HG03159 (cell line): ENCODE measurements around the gene PDF.
A peak's percentile ranks its signal among the peaks of the same experiment; 100 is the strongest.
"Not testable (repeated sequence)": the region's sequence is repeated elsewhere in the genome, so short reads cannot be mapped to it uniquely, and the experiment has no call there.

Experiments
- ATAC-seq: cut with Tn5 transposase; IDR thresholded peaks from one replicate; pipeline ENCODE4 v1.9.1; 2021; ENCODE audit warnings: mild to moderate bottlenecking, moderate library complexity; ENCODE audit not compliant: unreplicated experiment

Gene PDF, protein sequence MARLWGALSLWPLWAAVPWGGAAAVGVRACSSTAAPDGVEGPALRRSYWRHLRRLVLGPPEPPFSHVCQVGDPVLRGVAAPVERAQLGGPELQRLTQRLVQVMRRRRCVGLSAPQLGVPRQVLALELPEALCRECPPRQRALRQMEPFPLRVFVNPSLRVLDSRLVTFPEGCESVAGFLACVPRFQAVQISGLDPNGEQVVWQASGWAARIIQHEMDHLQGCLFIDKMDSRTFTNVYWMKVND

DNA sequence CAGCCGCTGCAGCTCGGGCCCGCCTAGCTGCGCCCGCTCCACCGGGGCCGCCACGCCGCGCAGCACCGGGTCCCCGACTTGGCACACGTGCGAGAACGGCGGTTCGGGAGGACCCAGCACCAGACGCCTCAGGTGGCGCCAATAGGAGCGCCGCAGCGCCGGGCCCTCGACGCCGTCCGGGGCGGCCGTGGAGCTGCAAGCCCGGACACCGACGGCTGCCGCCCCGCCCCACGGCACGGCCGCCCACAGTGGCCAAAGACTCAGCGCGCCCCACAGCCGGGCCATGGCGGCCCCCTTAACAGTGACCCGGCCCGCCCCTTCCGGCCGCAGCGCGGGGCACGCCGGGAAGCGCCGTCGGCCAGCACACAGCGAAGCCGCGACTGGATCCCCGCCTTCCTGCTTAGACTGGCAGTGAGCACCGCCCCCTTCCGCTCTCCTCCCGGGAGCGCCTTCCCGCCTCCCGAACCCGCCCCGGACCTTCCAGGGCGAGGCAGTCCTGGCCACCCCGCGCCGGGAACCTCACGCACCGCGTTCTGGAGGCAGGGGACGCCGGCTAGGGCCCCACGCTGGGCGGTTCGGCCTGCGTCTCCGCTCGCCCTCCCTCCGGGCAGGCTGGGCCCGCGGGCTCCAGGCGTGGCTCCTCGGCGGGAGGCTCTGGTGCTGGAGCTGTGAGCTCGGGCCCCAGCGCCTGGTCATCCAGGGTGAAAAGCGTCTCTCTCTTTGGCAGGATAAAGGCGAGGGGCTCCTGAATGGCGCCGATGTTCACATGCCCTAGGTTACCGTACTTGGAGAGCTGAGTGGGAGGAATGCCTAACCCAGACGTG, at the start of gene PDF:
Gene PDF (minus strand): TSS at position 303 of the 824 bp plus-strand sequence. CDS start 18 bp downstream, at position 285.
- peak; percentile 90 for ATAC-seq

DNA sequence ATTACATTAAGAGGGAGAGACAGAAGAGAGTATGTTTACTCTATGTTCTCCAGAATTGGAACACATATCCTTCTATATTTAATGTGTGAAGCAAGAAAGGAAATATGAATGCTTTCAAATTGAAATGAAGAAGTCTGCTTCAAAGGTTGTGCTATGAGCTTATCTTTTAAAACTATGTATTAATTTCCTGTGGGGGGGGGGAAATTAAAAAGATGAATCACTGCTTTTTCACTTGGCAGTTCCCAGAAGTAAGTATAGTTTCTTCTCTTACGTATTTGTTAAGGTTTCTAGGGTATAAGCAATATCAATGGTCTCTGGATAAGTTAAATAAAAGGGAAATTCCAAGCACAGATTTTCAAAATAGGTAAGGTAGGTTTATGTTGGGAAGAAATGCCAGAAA, 48.4 kb upstream of the PDF start:
- ATAC-seq = no peak

DNA sequence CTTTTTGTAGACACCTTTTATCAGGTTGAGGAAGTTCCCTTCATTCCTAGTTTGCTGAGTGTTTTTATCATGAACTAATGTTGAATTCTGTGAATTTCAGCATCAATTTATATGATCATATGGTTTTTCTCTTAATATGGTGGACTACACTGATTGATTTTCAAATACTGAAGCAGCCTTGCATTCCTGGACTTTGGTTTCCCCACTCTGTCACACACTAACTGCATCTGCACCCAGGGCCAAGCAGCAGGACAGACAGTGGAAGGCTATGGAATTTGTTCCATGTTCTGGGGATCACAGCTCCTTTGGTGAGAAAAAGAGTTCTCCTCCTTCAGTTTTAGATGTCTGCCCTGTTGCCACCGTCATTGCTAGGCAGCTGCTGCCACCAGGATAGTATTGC, 47.6 kb upstream of the PDF start:
- ATAC-seq = no peak

DNA sequence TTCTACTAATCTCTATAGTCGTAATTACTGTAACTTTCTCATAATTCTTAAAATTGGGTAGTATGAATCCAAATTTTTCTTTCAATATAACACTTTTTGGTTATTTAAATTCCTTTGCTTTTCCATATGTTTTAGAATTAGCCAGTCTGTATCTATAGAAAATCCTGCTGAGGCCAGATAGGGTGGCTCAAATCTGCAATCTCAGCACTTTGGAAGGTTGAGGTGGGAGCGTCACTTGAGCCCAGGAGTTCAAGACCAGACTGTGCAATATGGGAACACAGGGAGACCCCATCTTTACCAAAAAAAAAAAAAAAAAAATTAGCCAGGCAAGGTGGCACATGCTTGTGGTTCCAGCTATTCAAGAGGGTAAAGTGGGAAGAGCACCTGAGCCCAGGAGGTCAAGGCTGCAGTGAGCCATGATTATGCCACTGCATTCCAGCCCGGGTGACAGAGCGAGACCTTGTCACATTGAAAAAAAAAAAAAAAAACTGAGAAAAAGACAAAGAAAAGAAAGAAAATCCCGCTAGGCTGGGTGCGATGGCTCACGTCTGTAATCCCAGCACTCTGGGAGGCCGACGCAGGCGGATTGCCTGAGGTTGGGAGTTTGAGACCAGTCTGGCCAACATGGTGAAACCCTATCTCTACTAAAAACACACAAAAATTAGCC, 46.1 kb upstream of the PDF start:
- no peak for ATAC-seq

DNA sequence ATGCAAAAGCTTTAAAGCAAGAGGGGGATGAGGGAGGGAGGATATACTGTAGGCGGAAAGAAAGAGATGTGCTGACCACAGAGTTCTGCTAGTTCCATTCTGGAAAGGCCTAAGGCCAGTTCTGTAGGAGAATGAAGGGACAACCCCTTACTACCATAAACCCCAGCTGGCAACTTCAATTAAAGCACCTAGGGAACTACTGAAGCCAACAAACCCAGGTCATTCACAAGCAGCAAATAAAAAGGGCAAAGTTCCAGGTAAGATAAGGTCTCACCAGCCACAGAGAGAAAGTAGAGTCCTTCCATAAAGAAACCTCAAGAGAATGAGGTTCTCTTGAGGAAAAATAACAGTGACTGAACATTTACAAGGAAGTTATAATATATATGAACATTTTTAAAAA, 42.6 kb upstream of the PDF start:
- no peak for ATAC-seq

DNA sequence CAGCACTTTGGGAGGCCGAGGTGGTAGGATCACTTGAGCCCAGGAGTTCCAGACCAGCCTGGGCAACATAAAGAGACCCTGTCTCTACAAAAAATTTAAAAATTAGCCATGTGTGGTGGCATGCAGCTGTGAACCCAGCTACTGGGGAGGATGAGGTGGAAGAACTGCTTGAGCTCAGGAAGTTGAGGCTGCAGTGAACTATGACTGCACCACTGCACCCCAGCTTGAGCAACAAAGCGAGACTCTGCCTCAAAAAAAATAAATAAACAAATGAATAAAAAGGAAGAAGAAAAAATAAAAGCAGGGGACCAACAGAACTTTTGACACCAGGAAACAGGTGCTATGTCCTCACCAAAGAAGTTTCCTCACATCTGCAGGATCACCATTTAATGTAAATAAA, 41.2 kb upstream of the PDF start:
- ATAC-seq = no peak

DNA sequence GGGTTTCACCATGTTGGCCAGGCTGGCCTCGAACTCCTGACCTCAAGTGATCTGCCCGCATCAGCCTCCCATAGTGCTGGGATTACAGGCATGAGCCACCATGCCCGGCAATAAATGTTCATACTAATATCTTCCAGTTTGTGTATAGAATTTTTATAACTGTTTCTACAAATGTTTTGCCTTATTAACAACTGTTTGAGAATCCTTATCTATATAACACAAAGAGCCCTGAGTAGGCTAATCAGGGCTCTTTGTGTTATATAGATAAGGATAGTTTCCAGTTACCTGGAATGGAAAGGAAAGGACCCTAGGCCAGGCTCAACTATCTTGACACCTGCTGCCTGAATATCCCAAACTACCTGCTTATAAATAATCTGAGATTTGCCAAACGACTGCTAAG, 38.5 kb upstream of the PDF start:
- ATAC-seq = no peak

DNA sequence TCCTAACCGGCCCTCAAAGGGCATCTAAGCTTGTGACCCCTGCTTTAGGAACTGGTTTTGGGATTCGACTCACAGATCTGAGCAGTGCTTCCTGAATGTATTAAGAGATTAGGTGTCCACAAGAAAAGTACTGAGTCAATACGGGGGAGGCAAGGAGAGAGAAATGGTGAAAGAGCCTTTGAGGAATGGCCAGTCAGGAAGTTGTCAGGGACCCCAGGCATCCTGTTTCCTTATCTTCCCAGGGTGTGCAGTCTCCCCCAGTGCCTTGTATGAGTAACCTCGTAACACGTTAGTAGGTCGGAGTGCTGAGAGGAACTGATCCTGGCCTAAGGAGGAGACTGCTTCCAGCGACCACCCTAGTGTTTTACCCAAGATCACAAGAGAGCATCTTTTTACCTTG, 37.6 kb upstream of the PDF start:
- no peak for ATAC-seq

DNA sequence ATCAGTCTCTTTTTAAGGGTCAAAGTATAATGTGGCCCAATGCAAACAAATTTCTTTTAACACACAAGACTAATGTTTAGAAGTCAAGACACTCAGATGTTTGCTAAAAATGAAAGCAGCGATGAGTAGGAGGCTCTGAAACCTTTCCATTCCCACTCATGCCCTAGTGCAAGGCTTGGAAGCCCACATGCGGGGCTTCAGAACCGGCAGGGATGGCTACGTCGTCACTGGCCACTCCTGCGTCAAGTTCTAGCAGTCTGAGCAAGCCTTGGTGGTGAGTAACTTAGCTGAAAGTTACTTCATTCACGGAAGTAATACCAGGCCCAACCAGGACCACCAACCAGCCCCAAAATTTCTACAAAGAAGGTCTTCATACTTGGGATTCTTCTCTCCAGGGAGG, 36.0 kb upstream of the PDF start:
- no peak for ATAC-seq

DNA sequence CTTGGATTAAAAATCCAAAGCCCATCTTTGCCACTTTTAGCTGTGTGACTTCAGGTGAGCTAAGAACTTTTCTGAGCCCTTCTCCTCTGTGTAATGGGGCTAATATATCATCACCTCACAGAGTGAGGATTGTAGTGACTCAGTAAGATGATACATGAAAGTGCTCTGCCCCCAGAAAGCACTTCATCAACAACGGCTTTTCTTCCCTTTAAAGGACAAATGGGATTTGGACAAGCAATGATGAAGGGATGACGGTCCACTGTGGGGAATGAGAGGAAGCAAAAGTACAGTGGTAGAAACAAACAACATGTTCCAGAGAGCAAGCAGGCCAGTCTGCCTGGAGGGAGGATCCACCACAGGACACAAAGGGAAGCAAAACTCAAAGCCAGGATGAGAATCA, 35.5 kb upstream of the PDF start:
- no peak for ATAC-seq

DNA sequence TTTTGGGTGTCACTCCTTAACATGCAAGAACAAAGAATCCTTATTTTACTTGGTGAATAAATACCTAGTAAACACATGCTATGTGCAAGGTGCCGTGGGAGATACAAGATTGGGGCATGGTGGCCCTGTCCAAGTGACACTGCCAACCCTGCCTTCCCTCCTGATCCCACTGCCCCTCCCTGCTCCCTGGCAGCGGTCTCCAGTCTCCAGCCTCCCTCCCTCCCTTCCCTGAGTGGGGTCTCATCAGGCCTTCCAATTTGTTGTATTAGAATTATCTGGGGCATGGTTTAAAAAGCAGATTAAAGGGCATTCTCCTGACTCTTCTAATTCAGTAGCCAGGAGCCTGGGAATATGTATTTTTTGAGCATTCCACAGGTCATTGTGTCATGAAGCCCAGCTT, 33.7 kb upstream of the PDF start:
- no peak for ATAC-seq

DNA sequence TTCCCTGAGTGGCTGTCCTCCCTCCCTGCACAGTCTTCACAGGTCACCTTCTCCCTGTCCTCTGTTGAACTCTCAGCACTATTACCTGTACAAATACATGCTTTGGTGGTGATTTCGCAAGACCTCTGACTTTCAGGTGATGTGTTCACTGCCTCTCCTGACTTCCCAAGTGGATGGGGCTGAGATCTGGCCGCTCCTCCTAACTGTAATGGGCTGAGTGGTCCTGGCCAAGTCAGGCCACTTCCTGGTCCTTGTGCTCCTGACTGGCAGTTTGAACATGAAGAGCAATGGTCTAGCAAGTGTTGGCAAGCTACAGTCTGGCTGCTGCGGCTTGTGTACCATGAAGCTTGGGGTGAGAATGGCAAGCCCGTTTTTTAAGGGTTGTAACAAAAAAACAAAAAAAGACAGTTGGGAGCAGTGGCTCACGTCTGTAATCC, 32.9 kb upstream of the PDF start:
- no peak for ATAC-seq

DNA sequence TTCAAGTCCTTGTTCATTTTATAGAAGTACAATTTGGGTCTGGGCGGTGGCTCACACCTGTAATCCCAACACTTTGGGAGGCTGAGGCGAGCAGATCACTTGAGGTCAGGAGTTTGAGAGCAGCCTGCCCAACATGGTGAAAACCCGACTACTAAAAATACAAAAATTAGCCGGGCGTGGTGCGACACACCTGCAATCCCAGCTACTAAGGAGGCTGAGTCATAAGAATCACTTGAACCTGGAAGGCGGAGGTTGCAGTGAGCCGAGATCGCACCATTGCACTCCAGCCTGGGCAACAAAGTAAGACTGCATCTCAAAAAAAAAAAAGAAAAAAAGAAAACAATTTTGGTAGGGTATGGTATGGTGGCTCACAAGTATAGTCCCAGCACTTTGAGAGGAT, 29.7 kb upstream of the PDF start:
- ATAC-seq = not testable (repeated sequence)

DNA sequence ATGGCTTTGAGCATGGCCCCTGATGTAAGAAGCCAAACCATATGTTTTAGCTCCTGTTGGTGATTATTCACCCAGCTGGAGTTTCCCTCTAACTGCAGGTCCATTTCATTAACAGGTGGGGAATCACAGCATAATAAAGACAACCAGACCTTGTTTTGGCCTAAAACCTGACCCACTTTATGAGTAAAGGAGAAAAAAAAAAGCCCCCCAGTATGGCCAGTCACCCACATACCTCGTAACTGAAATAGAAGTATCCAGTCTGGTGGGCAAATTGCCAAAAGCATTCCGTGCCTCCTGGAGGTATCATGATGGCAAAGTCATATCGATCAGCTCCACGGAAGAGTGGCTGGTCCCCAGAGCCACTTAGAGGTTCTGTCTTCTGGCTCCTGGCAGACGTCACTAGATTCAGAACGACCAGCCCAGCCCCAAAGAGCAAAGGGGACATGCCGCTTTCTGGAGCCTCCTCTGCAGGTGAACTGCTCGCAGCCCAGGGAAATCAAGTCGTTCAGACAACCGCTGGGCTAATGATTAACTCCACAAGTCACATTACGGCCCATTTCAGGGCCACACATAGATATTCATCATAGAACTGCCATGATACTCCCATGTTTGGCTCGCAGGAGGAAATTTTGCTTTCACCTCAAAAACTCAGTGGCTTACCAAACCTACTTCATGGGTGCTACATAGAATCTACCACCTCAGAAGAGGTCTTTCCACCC, 21.1 kb upstream of the PDF start, which contains the start of gene TMED6:
Gene TMED6 (minus strand): TSS at position 478 of the 719 bp plus-strand sequence. CDS start 33 bp downstream, at position 445.
- no peak for ATAC-seq

DNA sequence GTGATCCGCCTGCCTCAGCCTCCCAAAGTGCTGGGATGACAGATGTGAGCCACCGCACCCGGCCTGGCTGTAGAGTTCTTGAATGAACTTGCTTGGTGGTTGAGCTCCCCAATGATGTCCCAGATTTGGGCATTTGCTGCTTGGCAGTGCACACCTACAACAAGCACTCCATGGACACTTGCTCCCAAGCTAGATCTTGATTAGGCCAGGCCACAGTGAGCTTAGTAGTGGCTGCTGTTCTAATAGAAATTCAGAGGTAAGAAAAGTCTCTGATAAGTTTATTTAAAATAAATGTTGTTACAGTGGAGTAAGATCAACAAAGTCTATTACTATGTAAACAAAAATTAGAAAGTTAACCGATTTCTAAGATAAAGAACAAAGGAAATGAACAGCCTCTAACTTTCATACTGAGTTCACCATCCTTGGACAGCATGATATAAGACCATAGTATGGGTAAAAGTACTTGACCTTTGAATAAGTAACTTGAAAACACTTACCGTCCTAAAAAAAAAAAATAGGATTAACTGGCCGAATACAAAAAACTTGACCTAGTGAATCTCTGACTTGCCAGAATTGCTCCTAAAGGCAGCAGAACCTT, 20.2 kb upstream of the PDF start:
- no peak for ATAC-seq

DNA sequence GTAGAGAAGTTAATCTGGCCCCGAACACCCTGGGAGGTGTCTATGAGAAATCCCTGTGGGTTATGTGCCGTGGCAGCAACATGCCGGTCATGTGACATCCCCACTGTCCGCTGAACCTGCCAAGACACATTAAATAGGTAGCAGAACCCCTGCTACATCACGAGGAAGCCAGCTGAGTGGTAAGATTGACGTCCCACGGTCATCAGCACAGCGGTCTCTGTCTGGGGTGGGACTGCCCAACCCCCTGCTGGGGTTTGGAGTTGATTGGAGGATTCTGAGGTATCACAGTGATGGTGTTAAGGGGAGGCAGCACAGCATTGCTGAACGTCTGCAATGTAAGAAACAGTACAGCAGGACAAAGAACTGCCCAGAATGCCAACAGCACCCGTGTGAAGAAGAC, 19.1 kb upstream of the PDF start:
- no peak for ATAC-seq

DNA sequence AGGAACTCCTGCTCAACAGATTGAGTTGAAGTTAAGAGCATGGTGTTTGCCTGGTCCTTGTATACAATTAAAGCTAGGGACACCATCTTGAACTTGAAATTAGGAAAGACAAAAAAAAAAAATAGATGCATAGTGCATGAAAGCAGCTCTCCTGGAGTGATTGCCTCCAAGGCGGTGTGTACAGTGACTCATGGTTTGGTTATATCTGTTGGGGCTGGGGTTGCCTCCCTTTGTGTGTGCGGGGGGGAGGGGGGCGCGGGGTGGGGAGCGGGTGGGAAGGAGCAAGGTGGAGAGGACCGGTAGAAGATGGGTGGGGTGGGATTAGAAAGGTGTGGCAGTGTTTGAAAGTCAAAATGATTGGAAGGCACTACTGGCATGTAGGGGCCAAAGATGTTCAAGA, 17.8 kb upstream of the PDF start:
- ATAC-seq = no peak

DNA sequence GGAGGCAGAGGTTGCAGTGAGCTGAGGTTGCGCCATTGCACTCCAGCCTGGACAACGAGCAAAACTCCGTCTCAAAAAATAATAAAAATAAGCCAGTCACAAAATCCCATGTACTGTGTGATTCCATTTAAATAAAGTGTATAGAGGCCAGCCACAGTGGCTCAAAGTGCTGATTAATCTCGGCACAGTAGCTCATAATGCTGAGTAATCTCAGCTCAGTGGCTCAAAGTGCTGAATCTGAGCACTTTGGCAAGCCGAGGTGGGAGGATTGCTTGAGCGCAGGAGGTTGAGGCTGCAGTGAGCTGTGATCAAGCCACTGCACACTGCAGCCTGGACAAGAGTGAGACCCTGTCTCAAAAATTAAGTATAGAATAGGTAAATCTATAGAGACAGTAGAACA, 16.3 kb upstream of the PDF start:
- no peak for ATAC-seq

DNA sequence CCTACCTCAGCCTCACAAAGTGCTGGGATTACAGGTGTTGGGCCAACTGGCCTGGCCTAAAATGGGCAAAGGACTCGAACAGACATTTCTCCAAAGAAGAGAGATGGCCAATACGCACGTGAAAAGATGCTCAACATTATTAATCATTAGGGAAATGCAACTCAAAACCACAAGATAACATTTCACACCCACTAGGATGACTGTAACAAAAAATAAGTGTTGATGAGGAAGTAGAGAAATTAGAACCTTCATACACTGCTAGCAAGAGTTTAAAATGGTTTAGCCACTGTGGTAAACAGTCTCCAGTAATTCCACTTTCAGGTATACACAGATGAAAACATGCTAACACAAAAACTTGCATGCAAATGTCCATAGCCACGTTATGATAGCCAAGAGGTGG, 15.5 kb upstream of the PDF start:
- ATAC-seq = no peak

DNA sequence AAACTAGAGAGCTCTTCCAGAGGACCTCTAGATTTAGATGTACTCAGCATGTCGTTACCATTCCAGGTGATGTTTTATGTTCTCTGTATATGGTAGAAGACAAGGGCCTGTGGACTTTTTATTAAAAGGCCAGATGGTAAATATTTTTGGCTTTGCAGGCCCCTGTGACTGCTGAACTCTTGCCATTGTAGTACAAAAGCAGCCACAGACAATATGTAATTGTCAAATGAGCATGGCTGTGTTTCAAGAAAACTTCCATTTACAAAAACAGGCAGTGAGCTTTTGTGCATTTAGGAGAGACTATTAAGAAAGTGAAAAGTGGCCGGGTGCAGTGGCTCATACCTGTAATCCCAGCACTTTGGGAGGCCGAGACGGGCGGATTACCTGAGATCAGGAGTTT, 13.8 kb upstream of the PDF start:
- ATAC-seq = no peak

DNA sequence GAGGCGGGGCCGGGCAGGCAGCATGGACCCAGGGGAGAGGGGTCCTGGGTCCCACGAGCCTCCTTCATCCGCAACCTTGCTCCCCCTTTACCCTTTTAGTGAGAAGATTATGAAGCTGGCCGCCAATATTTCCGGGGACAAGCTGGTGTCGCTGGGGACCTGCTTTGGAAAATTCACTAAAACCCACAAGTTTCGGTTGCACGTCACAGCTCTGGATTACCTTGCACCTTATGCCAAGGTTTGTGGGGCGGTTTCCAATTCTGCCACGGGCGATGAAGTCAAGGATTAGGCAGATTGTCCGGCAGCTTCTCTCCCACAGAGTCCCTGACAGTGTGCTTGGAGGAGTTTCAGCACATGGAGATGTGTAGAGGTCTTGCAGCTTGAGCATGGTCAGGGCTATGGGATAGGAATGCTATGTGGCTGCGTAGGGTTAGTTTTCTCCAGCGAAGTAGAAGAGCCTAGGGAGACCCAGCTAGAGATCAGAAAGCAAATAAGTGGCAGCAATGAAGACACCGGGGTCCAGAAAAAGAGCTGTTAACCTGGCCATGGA, 9.8 kb upstream of the PDF start:
- ATAC-seq = no peak
